HEK293T (cell line): Measurements from ENCODE around the gene RBFOX2.

ENCODE experiments used
- CTCF ChIA-PET: fragments of 350-600 bp; formaldehyde crosslinking; extraction: SDS; loops from one replicate; lab custom pipeline; 2021; ENCODE audit warnings: antibody characterized with exemption, inconsistent platforms; lab: Yijun Ruan, JAX
- POLR2A ChIA-PET: fragments of 350-600 bp; formaldehyde crosslinking; extraction: SDS; loops from one replicate; lab custom pipeline; 2020; ENCODE audit warnings: antibody characterized with exemption, inconsistent platforms; lab: Yijun Ruan, JAX
- DNase-seq: peaks from one replicate; pipeline ENCODE4 v3.0.0; 2012; ENCODE audit warnings: mixed read lengths; ENCODE audit errors: extremely low spot score
- ARNT ChIP-seq: fragments of 450-650 bp; IDR thresholded peaks from 2 replicates; pipeline ENCODE4 v1.6.1; 2017; ENCODE audit warnings: mild to moderate bottlenecking
- BHLHE40 ChIP-seq: fragments of 450-650 bp; IDR thresholded peaks from 2 replicates; pipeline ENCODE4 v1.6.1; 2016; ENCODE audit warnings: mild to moderate bottlenecking, moderate library complexity, borderline replicate concordance
- CTBP1 ChIP-seq: fragments of 450-650 bp; IDR thresholded peaks from 2 replicates; pipeline ENCODE4 v1.6.1; 2016; ENCODE audit warnings: borderline replicate concordance
- ELF4 ChIP-seq: fragments of 450-650 bp; IDR thresholded peaks from 2 replicates; pipeline ENCODE4 v1.6.1; 2017; ENCODE audit warnings: antibody characterized with exemption
- FOXA1 ChIP-seq: fragments of 450-650 bp; IDR thresholded peaks from 2 replicates; pipeline ENCODE4 v1.6.1; 2016; ENCODE audit warnings: mild to moderate bottlenecking
- FOXK2 ChIP-seq: fragments of 450-650 bp; IDR thresholded peaks from 2 replicates; pipeline ENCODE4 v1.6.1; 2016; ENCODE audit warnings: mild to moderate bottlenecking
- FOXM1 ChIP-seq: fragments of 450-650 bp; IDR thresholded peaks from 2 replicates; pipeline ENCODE4 v1.6.1; 2017; ENCODE audit warnings: mild to moderate bottlenecking, borderline replicate concordance
- HDGF ChIP-seq: fragments of 450-650 bp; IDR thresholded peaks from 2 replicates; pipeline ENCODE4 v1.6.1; 2017; ENCODE audit warnings: antibody characterized with exemption, borderline replicate concordance
- L3MBTL2 ChIP-seq: fragments of 450-650 bp; conservative IDR thresholded peaks from 2 replicates; pipeline ENCODE4 v1.6.1; 2016; ENCODE audit warnings: mild to moderate bottlenecking
- LEF1 ChIP-seq: fragments of 450-650 bp; IDR thresholded peaks from 2 replicates; pipeline ENCODE4 v1.6.1; 2017; ENCODE audit warnings: mild to moderate bottlenecking, borderline replicate concordance
- NFRKB ChIP-seq: fragments of 450-650 bp; IDR thresholded peaks from 2 replicates; pipeline ENCODE4 v1.6.1; 2016; ENCODE audit warnings: mild to moderate bottlenecking, moderate library complexity
- PKNOX1 ChIP-seq: fragments of 450-650 bp; IDR thresholded peaks from 2 replicates; pipeline ENCODE4 v1.6.1; 2016
- SP1 ChIP-seq: fragments of 450-650 bp; IDR thresholded peaks from 2 replicates; pipeline ENCODE4 v1.6.1; 2017
- SUZ12 ChIP-seq: fragments of 450-650 bp; IDR thresholded peaks from 2 replicates; pipeline ENCODE4 v1.6.1; 2016; ENCODE audit warnings: mild to moderate bottlenecking
- TARDBP ChIP-seq: fragments of 450-650 bp; IDR thresholded peaks from 2 replicates; pipeline ENCODE4 v1.6.1; 2016
- ZNF384 ChIP-seq: fragments of 450-650 bp; IDR thresholded peaks from 2 replicates; pipeline ENCODE4 v1.6.1; 2016

Gene RBFOX2

GRCh38 chr22:36039125-36039524 lies 10.5 kb upstream of the RBFOX2 start:
- ChIA-PET POLR2A (interaction anchor here (1.6 kb wide), 1 partner anchor 27 kb away, joined by 4 read pairs; no protein-coding TSS in a partner anchor), CTCF (no interaction called here)
- DNase-seq, result no peak
- no peak for TF ChIP-seq ARNT
- no peak for TF ChIP-seq LEF1
- TF ChIP-seq FOXA1, result no peak
- TF ChIP-seq SUZ12, result no peak
- TF ChIP-seq PKNOX1, result no peak
- no peak for TF ChIP-seq BHLHE40
- no peak for TF ChIP-seq NFRKB
- TF ChIP-seq L3MBTL2, result no peak
- no peak for TF ChIP-seq TARDBP
- TF ChIP-seq ELF4, result no peak

GRCh38 chr22:36037102-36037758 lies 8.6 kb upstream of the RBFOX2 start:
- CTCF ChIA-PET, result interaction anchor here (0.8 kb wide), 1 partner anchor 29 kb away, joined by 3 read pairs; no protein-coding TSS in a partner anchor
- DNase-seq, result no peak
- no peak for TF ChIP-seq SP1
- no peak for TF ChIP-seq ELF4
- no peak for TF ChIP-seq ZNF384
- TF ChIP-seq BHLHE40, result no peak
- TF ChIP-seq TARDBP, result no peak
- TF ChIP-seq PKNOX1, result no peak
- TF ChIP-seq CTBP1, result no peak
- no peak for TF ChIP-seq L3MBTL2
- no peak for TF ChIP-seq NFRKB
- TF ChIP-seq LEF1, result no peak
- no peak for TF ChIP-seq SUZ12
- TF ChIP-seq FOXA1, result no peak
- no peak for TF ChIP-seq HDGF
- POLR2A ChIA-PET, result interaction anchor here (0.6 to 2.4 kb wide), 4 partner anchors 8 to 29 kb away, joined by 3 to 14 read pairs (median 4); partner anchors contain the start of gene RBFOX2

GRCh38 chr22:36036167-36036624 lies 7.6 kb upstream of the RBFOX2 start:
- DNase-seq, result no peak
- no peak for TF ChIP-seq HDGF
- no peak for TF ChIP-seq NFRKB
- TF ChIP-seq SP1, result no peak
- POLR2A ChIA-PET, result interaction anchor here (0.6 to 2.4 kb wide), 5 partner anchors 7 to 156 kb away, joined by 3 to 14 read pairs (median 3); partner anchors contain the start of gene RBFOX2
- CTCF ChIA-PET, result interaction anchor here (0.7 to 1.2 kb wide), 2 partner anchors 30 to 433 kb away, joined by 3 to 7 read pairs; no protein-coding TSS in a partner anchor

GRCh38 chr22:36032611-36033010 lies 4.0 kb upstream of the RBFOX2 start:
- TF ChIP-seq L3MBTL2 (no peak), NFRKB (no peak), CTBP1 (no peak), PKNOX1 (no peak), FOXM1 (no peak), ELF4 (no peak), TARDBP (no peak), HDGF (no peak), SP1 (no peak), ZNF384 (no peak), BHLHE40 (no peak), FOXA1 (no peak), ARNT (no peak)
- no peak for DNase-seq
- POLR2A ChIA-PET, result interaction anchor here (1.5 to 6.2 kb wide), 2 partner anchors 33 kb away, joined by 10 to 54 read pairs; no protein-coding TSS in a partner anchor
- CTCF ChIA-PET, result no interaction called here

- ChIA-PET POLR2A (interaction anchor here (0.8 to 6.2 kb wide), 7 partner anchors 8 to 92 kb away, joined by 3 to 54 read pairs (median 10); no protein-coding TSS in a partner anchor), CTCF (interaction anchor here (1.7 kb wide), 1 partner anchor 37 kb away, joined by 21 read pairs; no protein-coding TSS in a partner anchor)
- DNase-seq, result no peak
- TF ChIP-seq L3MBTL2 (no peak), FOXK2 (no peak), ZNF384 (no peak), BHLHE40 (no peak), CTBP1 (no peak), NFRKB (no peak), SP1 (no peak), SUZ12 (no peak), FOXM1 (no peak), LEF1 (no peak), ARNT (no peak), FOXA1 (no peak)
Measured at GRCh38 chr22:36029406-36029755, 757 bp upstream of the RBFOX2 start.

- TF ChIP-seq LEF1, result no peak; the same call in 1 of the 2 replicates
- no peak for TF ChIP-seq PKNOX1
- TF ChIP-seq HDGF, result no peak
- TF ChIP-seq FOXM1, result no peak
- no peak for TF ChIP-seq BHLHE40
- no peak for TF ChIP-seq ZNF384
- no peak for TF ChIP-seq FOXK2
- ChIA-PET CTCF (interaction anchor here (0.5 to 1.7 kb wide), 2 partner anchors 38 to 62 kb away, joined by 3 to 21 read pairs; no protein-coding TSS in a partner anchor), POLR2A (interaction anchor here (0.8 to 6.2 kb wide), 11 partner anchors 9 to 134 kb away, joined by 3 to 54 read pairs (median 3); no protein-coding TSS in a partner anchor)
- DNase-seq, result peak; percentile 78
Measured at GRCh38 chr22:36027935-36028645, 534 bp downstream of the RBFOX2 start.
